T-cell (primary cell): Measurements from ENCODE around the gene KDM1A. TPM values are rescaled to one million over a fixed set of nuclear protein-coding genes. Genes with fewer than 3 reads are reported as not detected.

Source experiments
- ATAC-seq, 4 experiments: fragments of 200-7000 bp in 3 of 4; fragments of 150-1000 bp in 1 of 4; cut with Tn5 transposase; replicated peaks in 1 of 4; 1 replicate in 3 of 4; 2 replicates in 1 of 4; pipeline ENCODE4 v1.10.0; 2021; ENCODE audit warnings: moderate library complexity in 3 of 4, mild to moderate bottlenecking in 2 of 4, moderate number of reproducible peaks in 1 of 4
- CTCF ChIA-PET, 2 donors: fragments of 300-600 bp; sonication (Branson Sonifier 250); formaldehyde crosslinking; loops; one replicate each; lab custom pipeline; 2022; ENCODE audit warnings: antibody characterized with exemption in 2 of 2; lab: Charles Lee
- POLR2A ChIA-PET, 2 donors: fragments of 300-600 bp; sonication (Branson Sonifier 250); formaldehyde crosslinking; loops; one replicate each; lab custom pipeline; 2022; ENCODE audit warnings: antibody characterized with exemption in 2 of 2; lab: Charles Lee
- DNase-seq, 35 experiments: peaks; one replicate each; pipeline versions ENCODE4 v3.0.0 to v3.0.0-alpha.2; 2013 to 2023
- H3K27ac ChIP-seq: one replicate; pipeline ENCODE4 v1.5.1; 2013; ENCODE audit warnings: low read length
- H3K27me3 ChIP-seq, 2 experiments: replicated peaks in 1 of 2; 1 replicate in 1 of 2; 2 replicates in 1 of 2; pipeline versions ENCODE4 v1.6.1 to v1.7.0; 2013; ENCODE audit warnings: low read length in 1 of 2, mixed read lengths in 1 of 2; ENCODE audit not compliant: control insufficient read depth in 2 of 2, insufficient read depth in 2 of 2; ENCODE audit errors: extremely low read depth in 1 of 2
- H3K36me3 ChIP-seq, 2 donors: 1 replicate in 1 of 2; 2 replicates in 1 of 2; pipeline versions ENCODE4 v1.6.1 to v1.7.0; 2013; ENCODE audit warnings: low read length in 1 of 2; ENCODE audit not compliant: control insufficient read depth in 2 of 2, insufficient read depth in 1 of 2; ENCODE audit errors: extremely low read depth in 1 of 2
- H3K4me1 ChIP-seq, 2 experiments: 1 replicate in 1 of 2; 2 replicates in 1 of 2; pipeline versions ENCODE4 v1.6.1 to v1.7.0; 2013; ENCODE audit warnings: low read length in 2 of 2, mixed read lengths in 1 of 2; ENCODE audit not compliant: insufficient read depth in 2 of 2, control insufficient read depth in 1 of 2; ENCODE audit errors: extremely low read depth in 1 of 2
- H3K4me3 ChIP-seq, 2 donors: 1 replicate in 1 of 2; 2 replicates in 1 of 2; pipeline versions ENCODE4 v1.5.1 to v1.7.0; 2013; ENCODE audit warnings: mild to moderate bottlenecking in 2 of 2, low read length in 1 of 2, moderate library complexity in 1 of 2; ENCODE audit not compliant: control insufficient read depth in 1 of 2; ENCODE audit errors: extremely low read depth in 1 of 2
- H3K9me3 ChIP-seq: 2 replicates; pipeline ENCODE4 v1.7.0; 2013
- H3K27ac Mint-ChIP-seq, 2 donors: one replicate each; pipeline ENCODE4 v1.8.0; 2020 to 2021; ENCODE audit warnings: mild to moderate bottlenecking in 2 of 2, mixed read lengths in 2 of 2
- H3K27me3 Mint-ChIP-seq, 2 donors: one replicate each; pipeline ENCODE4 v1.8.0; 2021 to 2022; ENCODE audit warnings: mixed read lengths in 2 of 2
- H3K36me3 Mint-ChIP-seq: one replicate; pipeline ENCODE4 v1.8.0; 2021; ENCODE audit warnings: mixed read lengths
- H3K4me1 Mint-ChIP-seq, 3 donors: one replicate each; pipeline ENCODE4 v1.8.0; 2020 to 2022; ENCODE audit warnings: mixed read lengths in 3 of 3, mild to moderate bottlenecking in 1 of 3
- H3K4me3 Mint-ChIP-seq, 3 donors: one replicate each; pipeline ENCODE4 v1.8.0; 2020 to 2022; ENCODE audit warnings: mild to moderate bottlenecking in 3 of 3, mixed read lengths in 3 of 3, moderate library complexity in 3 of 3
- H3K9me3 Mint-ChIP-seq, 3 donors: one replicate each; pipeline ENCODE4 v1.8.0; 2020 to 2022; ENCODE audit warnings: mixed read lengths in 3 of 3
- WGBS: methylation state at CpG from one replicate; pipeline ENCODE4 v1.1.5; 2013; ENCODE audit warnings: missing lambda C conversion rate; ENCODE audit not compliant: insufficient coverage; 5-methylcytosine and 5-hydroxymethylcytosine counted together
- total RNA-seq, 35 experiments: library from RNA in 6 of 35; stranded (reverse) in 6 of 35; fragments of 120-200 nt in 1 of 35; gene quantifications; one replicate each; pipeline versions ENCODE4 v1.2.1 to v1.2.4 and lab custom pipeline; 2013 to 2026

KDM1A gene
- total RNA-seq, 5 donors from 2014 or later (not counting 1 experiment from before 2014, with no cell fraction given) = 40.8 to 49.3 (median 45.9) TPM

GRCh38 chr1:23111600-23112535 is 92.6 kb downstream of the KDM1A start:
- H3K27ac ChIP-seq = peak overlapping the region; percentile 68
- POLR2A ChIA-PET = interaction anchor here (0.6 to 2.1 kb wide), 8 partner anchors 7 to 312 kb away, joined by 3 to 16 read pairs (median 4); partner anchors contain the start of gene TCEA3 (in 1 of the 2)
- CTCF ChIA-PET = interaction anchor here (0.5 to 2.0 kb wide), 5 partner anchors 13 to 72 kb away, joined by 3 to 19 read pairs (median 4); no protein-coding TSS in a partner anchor
- 94% methylated on average over 4 of the region's 6 CpGs for WGBS
- Mint-ChIP-seq H3K4me1 (peaks cover 63 to 80% (median 77%) of the 10 kb centered on the region in 3 donors), H3K9me3 (no peaks in the 10 kb centered on the region), H3K4me3 (no peak overlapping the region), H3K36me3 (peaks cover 18% of the 10 kb centered on the region), H3K27me3 (no peaks in the 10 kb centered on the region), H3K27ac (peak overlapping the region; percentile 40 to 44)
- H3K4me1 ChIP-seq = peaks cover 4 to 37% of the 10 kb centered on the region in 2 experiments
- no peak for ATAC-seq
- no peak overlapping the region for H3K4me3 ChIP-seq
- H3K36me3 ChIP-seq = peaks cover 0 to 12% of the 10 kb centered on the region in 2 donors
- no peaks in the 10 kb centered on the region for H3K9me3 ChIP-seq
- H3K27me3 ChIP-seq = no peaks in the 10 kb centered on the region
- no peak for DNase-seq

GRCh38 chr1:23114424-23115079 is 95.3 kb downstream of the KDM1A start:
- ChIA-PET POLR2A (no interaction called here), CTCF (interaction anchor here in 1 of 2 donors (0.6 to 1.1 kb wide), 2 partner anchors 21 to 70 kb away, joined by 5 read pairs; no protein-coding TSS in a partner anchor)
- no peaks in the 10 kb centered on the region for H3K27me3 Mint-ChIP-seq
- Histone ChIP-seq H3K27me3 (no peaks in the 10 kb centered on the region), H3K27ac (no peak overlapping the region), H3K36me3 (no peaks in the 10 kb centered on the region), H3K4me1 (peaks cover 4 to 49% of the 10 kb centered on the region in 2 experiments), H3K9me3 (no peaks in the 10 kb centered on the region), H3K4me3 (no peak overlapping the region)
- 82% methylated on average over 2 of the region's 6 CpGs for WGBS
- peak in 6 of 35 experiments; percentile 2 to 13 (median 8) for DNase-seq
- peaks cover 73 to 86% (median 85%) of the 10 kb centered on the region in 3 donors for H3K4me1 Mint-ChIP-seq
- peak overlapping the region; percentile 61 to 66 for H3K27ac Mint-ChIP-seq
- ATAC-seq = peak; percentile 33 to 77 (median 52)
- H3K9me3 Mint-ChIP-seq = no peaks in the 10 kb centered on the region
- H3K4me3 Mint-ChIP-seq = no peak overlapping the region
- H3K36me3 Mint-ChIP-seq = no peaks in the 10 kb centered on the region

GRCh38 chr1:23116216-23116836 is 97.1 kb downstream of the KDM1A start:
- no peaks in the 10 kb centered on the region for H3K9me3 Mint-ChIP-seq
- no peak overlapping the region for H3K4me3 Mint-ChIP-seq
- WGBS = 100% methylated on average over 1 of the region's 6 CpGs
- Histone ChIP-seq H3K4me1 (peaks cover 6 to 46% of the 10 kb centered on the region in 2 experiments), H3K27ac (no peak overlapping the region), H3K27me3 (no peaks in the 10 kb centered on the region), H3K4me3 (no peak overlapping the region), H3K36me3 (no peaks in the 10 kb centered on the region), H3K9me3 (no peaks in the 10 kb centered on the region)
- ChIA-PET POLR2A (no interaction called here), CTCF (no interaction called here)
- no peak for DNase-seq
- H3K27me3 Mint-ChIP-seq = no peaks in the 10 kb centered on the region
- no peak for ATAC-seq
- H3K27ac Mint-ChIP-seq = peak overlapping the region in 1 of 2 donors; percentile 68
- H3K36me3 Mint-ChIP-seq = no peaks in the 10 kb centered on the region
- H3K4me1 Mint-ChIP-seq = peaks cover 69 to 82% (median 81%) of the 10 kb centered on the region in 3 donors

GRCh38 chr1:23116921-23117699 is 97.8 kb downstream of the KDM1A start:
- H3K27ac ChIP-seq = no peak overlapping the region
- H3K36me3 ChIP-seq = no peaks in the 10 kb centered on the region
- Mint-ChIP-seq H3K27me3 (no peaks in the 10 kb centered on the region), H3K9me3 (no peaks in the 10 kb centered on the region), H3K4me1 (peaks cover 61 to 76% (median 76%) of the 10 kb centered on the region in 3 donors), H3K36me3 (no peaks in the 10 kb centered on the region), H3K27ac (peak overlapping the region in 1 of 2 donors; percentile 46), H3K4me3 (no peak overlapping the region)
- H3K27me3 ChIP-seq = no peaks in the 10 kb centered on the region
- ChIA-PET POLR2A (no interaction called here), CTCF (interaction anchor here in 1 of 2 donors (1.3 kb wide), 1 partner anchor 18 kb away, joined by 4 read pairs; no protein-coding TSS in a partner anchor)
- DNase-seq (no peak), ATAC-seq (no peak)
- no CpG with 5 or more reads among the region's 2 CpGs for WGBS
- H3K4me1 ChIP-seq = peaks cover 4 to 38% of the 10 kb centered on the region in 2 experiments
- no peaks in the 10 kb centered on the region for H3K9me3 ChIP-seq
- no peak overlapping the region for H3K4me3 ChIP-seq

GRCh38 chr1:23118407-23118806 is 99.1 kb downstream of the KDM1A start:
- no peaks in the 10 kb centered on the region for H3K9me3 ChIP-seq
- peak overlapping the region; percentile 51 to 74 (median 60) for H3K4me3 Mint-ChIP-seq
- no peaks in the 10 kb centered on the region for H3K27me3 Mint-ChIP-seq
- ATAC-seq (no peak), DNase-seq (no peak)
- POLR2A ChIA-PET = interaction anchor here in 1 of 2 donors (0.6 to 1.8 kb wide), 4 partner anchors 8 to 18 kb away, joined by 3 to 21 read pairs (median 15); no protein-coding TSS in a partner anchor
- peaks cover 57 to 72% (median 71%) of the 10 kb centered on the region in 3 donors for H3K4me1 Mint-ChIP-seq
- H3K27ac Mint-ChIP-seq = peak overlapping the region; percentile 89
- no peak overlapping the region for H3K4me3 ChIP-seq
- H3K27ac ChIP-seq = peak overlapping the region; percentile 90
- CTCF ChIA-PET = interaction anchor here (0.5 to 3.3 kb wide), 11 partner anchors 8 to 437 kb away, joined by 3 to 35 read pairs (median 4); no protein-coding TSS in a partner anchor
- peaks cover 4 to 33% of the 10 kb centered on the region in 2 experiments for H3K4me1 ChIP-seq
- no peaks in the 10 kb centered on the region for H3K27me3 ChIP-seq
- no peaks in the 10 kb centered on the region for H3K36me3 Mint-ChIP-seq
- no peaks in the 10 kb centered on the region for H3K36me3 ChIP-seq
- H3K9me3 Mint-ChIP-seq = no peaks in the 10 kb centered on the region
